Measurements from ENCODE around the gene ZMYM4.

DNA sequence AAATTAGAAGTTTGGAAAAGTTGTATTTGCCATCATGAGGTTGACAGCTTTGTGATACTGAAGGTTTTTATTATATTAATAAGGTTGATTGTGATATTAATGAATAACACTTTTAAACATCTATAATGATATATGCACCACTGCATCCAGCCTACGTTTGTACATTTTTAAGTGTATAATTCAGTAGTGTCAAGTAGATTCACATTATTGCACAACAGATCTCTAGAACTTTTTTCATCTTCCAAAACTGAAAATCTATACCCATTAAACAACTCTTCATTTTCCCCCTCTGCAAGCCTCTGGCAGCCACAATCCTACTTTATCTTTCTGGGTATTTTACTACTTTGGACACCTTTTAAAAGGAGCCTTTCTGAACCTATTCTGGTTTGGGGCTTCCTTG, 37.2 kb upstream of the ZMYM4 start:
- TF ChIP-seq SUZ12 (IDR thresholded peaks at IDR 0.05; ENCODE audit: unreplicated experiment), result no peak
- TF ChIP-seq SIX5 (IDR thresholded peaks at IDR 0.05; ENCODE audit: low read depth, low read length, severe bottlenecking), result no peak
- TF ChIP-seq, protein P1, sequence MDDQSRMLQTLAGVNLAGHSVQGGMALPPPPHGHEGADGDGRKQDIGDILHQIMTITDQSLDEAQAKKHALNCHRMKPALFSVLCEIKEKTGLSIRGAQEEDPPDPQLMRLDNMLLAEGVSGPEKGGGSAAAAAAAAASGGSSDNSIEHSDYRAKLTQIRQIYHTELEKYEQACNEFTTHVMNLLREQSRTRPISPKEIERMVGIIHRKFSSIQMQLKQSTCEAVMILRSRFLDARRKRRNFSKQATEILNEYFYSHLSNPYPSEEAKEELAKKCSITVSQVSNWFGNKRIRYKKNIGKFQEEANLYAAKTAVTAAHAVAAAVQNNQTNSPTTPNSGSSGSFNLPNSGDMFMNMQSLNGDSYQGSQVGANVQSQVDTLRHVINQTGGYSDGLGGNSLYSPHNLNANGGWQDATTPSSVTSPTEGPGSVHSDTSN (IDR thresholded peaks at IDR 0.05; ENCODE audit: insufficient replicate concordance, low read depth, low read length), result no peak
- no peak for TF ChIP-seq TAF1 (IDR thresholded peaks at IDR 0.05; ENCODE audit: borderline replicate concordance, low read depth, low read length)

All from GM12878 (cell line).